Raji (cell line): Measurements from ENCODE around the gene C4orf50.

ENCODE experiments used
- POLR2A ChIP-seq: IDR thresholded peaks from 2 replicates; pipeline ENCODE4 v1.6.1; 2011; ENCODE audit warnings: low read depth, low read length, control low read depth; ENCODE audit not compliant: insufficient read depth

C4orf50 gene

GRCh38 chr4:5892323-5893003 lies 125.8 kb downstream of the C4orf50 start:
- TF ChIP-seq POLR2A: no peak

GRCh38 chr4:5891563-5892322 lies 126.5 kb downstream of the C4orf50 start:
- TF ChIP-seq POLR2A: no peak

- TF ChIP-seq POLR2A: no peak
These were observed 128.0 kb downstream of the C4orf50 start for GRCh38 chr4:5890063-5890727.

- no peak for TF ChIP-seq POLR2A
These were observed 129.1 kb downstream of the C4orf50 start for GRCh38 chr4:5889002-5889696.

- TF ChIP-seq POLR2A: no peak
These were observed 129.8 kb downstream of the C4orf50 start for GRCh38 chr4:5888222-5889001.

GRCh38 chr4:5887361-5888221 lies 130.6 kb downstream of the C4orf50 start:
- no peak for TF ChIP-seq POLR2A

GRCh38 chr4:5887011-5887360 lies 131.2 kb downstream of the C4orf50 start:
- TF ChIP-seq POLR2A: no peak

- no peak for TF ChIP-seq POLR2A
These were observed 132.5 kb downstream of the C4orf50 start for GRCh38 chr4:5885733-5886132.

GRCh38 chr4:5884796-5885195 lies 133.4 kb downstream of the C4orf50 start:
- TF ChIP-seq POLR2A: no peak

GRCh38 chr4:5883916-5884315 lies 134.3 kb downstream of the C4orf50 start:
- TF ChIP-seq POLR2A: no peak

- no peak for TF ChIP-seq POLR2A
These were observed 135.3 kb downstream of the C4orf50 start for GRCh38 chr4:5882947-5883346.

- no peak for TF ChIP-seq POLR2A
These were observed 136.9 kb downstream of the C4orf50 start for GRCh38 chr4:5881340-5881739.

GRCh38 chr4:5878359-5878758 lies 139.9 kb downstream of the C4orf50 start:
- no peak for TF ChIP-seq POLR2A

- no peak for TF ChIP-seq POLR2A
These were observed 140.8 kb downstream of the C4orf50 start for GRCh38 chr4:5877392-5877791.

GRCh38 chr4:5874811-5875449 lies 143.3 kb downstream of the C4orf50 start:
- TF ChIP-seq POLR2A: no peak
